ENCODE measurements around the gene DENND1B. TPM values are rescaled to one million over a fixed set of nuclear protein-coding genes. Genes with fewer than 3 reads are reported as not detected.

Gene DENND1B
- polyA plus RNA-seq, 2 of the 4 experiments (the other 2 are of a cell fraction): 2.9 to 10.5 TPM

- Histone ChIP-seq H3K4me2 (no peak overlapping the region), H3K4me3 (no peak overlapping the region), H3K4me1 (peaks cover 21% of the 10 kb centered on the region), H3K27ac (no peak overlapping the region), H3K9me3 (no peaks in the 10 kb centered on the region)
- WGBS (ENCODE audit: missing lambda C conversion rate): 91% methylated on average over 6 of the region's 6 CpGs
- DNase-seq (ENCODE audit: low read depth in 1 of 2, low spot score in 1 of 2) (no peak), FAIRE-seq (no peak), ATAC-seq (no peak)
- CTCF ChIA-PET: no interaction called here
- TF ChIP-seq SREBF2 (IDR thresholded peaks at IDR 0.05): no peak
- no peak for TF ChIP-seq POLR2A (IDR thresholded peaks at IDR 0.05; ENCODE audit: low read length)
- no peak for TF ChIP-seq MAZ (IDR thresholded peaks at IDR 0.05; ENCODE audit: borderline replicate concordance, low read depth, low read length)
- TF ChIP-seq EHF (CRISPR knock-in tag; IDR thresholded peaks at IDR 0.05): no peak
- TF ChIP-seq ZC3H11A (IDR thresholded peaks at IDR 0.05): no peak
- no peak for TF ChIP-seq GATA3 (IDR thresholded peaks at IDR 0.05; ENCODE audit: borderline replicate concordance)
- TF ChIP-seq, protein P1, sequence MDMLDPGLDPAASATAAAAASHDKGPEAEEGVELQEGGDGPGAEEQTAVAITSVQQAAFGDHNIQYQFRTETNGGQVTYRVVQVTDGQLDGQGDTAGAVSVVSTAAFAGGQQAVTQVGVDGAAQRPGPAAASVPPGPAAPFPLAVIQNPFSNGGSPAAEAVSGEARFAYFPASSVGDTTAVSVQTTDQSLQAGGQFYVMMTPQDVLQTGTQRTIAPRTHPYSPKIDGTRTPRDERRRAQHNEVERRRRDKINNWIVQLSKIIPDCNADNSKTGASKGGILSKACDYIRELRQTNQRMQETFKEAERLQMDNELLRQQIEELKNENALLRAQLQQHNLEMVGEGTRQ (IDR thresholded peaks at IDR 0.05): no peak
- no peak for TF ChIP-seq KDM1A (IDR thresholded peaks at IDR 0.05; ENCODE audit: low read depth)
- TF ChIP-seq, protein P2, sequence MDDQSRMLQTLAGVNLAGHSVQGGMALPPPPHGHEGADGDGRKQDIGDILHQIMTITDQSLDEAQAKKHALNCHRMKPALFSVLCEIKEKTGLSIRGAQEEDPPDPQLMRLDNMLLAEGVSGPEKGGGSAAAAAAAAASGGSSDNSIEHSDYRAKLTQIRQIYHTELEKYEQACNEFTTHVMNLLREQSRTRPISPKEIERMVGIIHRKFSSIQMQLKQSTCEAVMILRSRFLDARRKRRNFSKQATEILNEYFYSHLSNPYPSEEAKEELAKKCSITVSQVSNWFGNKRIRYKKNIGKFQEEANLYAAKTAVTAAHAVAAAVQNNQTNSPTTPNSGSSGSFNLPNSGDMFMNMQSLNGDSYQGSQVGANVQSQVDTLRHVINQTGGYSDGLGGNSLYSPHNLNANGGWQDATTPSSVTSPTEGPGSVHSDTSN (IDR thresholded peaks at IDR 0.05): no peak
- TF ChIP-seq TP53 (CRISPR knock-in tag; IDR thresholded peaks at IDR 0.05): no peak
- POLR2A ChIA-PET: no interaction called here
These were observed 3.2 kb downstream of the DENND1B start for GRCh38 chr1:197771904-197772556.

GRCh38 chr1:197771386-197771785 is 3.9 kb downstream of the DENND1B start:
- DNase-seq (ENCODE audit: low read depth in 1 of 2, low spot score in 1 of 2) (no peak), FAIRE-seq (no peak), ATAC-seq (no peak)
- Histone ChIP-seq H3K9me3 (no peaks in the 10 kb centered on the region), H3K27ac (no peak overlapping the region), H3K4me3 (no peak overlapping the region), H3K4me1 (peaks cover 16% of the 10 kb centered on the region), H3K4me2 (no peak overlapping the region)
- no peak for TF ChIP-seq EHF (CRISPR knock-in tag; IDR thresholded peaks at IDR 0.05)
- TF ChIP-seq RCOR1 (IDR thresholded peaks at IDR 0.05; ENCODE audit: low read depth, low read length): no peak
- TF ChIP-seq, protein P3, sequence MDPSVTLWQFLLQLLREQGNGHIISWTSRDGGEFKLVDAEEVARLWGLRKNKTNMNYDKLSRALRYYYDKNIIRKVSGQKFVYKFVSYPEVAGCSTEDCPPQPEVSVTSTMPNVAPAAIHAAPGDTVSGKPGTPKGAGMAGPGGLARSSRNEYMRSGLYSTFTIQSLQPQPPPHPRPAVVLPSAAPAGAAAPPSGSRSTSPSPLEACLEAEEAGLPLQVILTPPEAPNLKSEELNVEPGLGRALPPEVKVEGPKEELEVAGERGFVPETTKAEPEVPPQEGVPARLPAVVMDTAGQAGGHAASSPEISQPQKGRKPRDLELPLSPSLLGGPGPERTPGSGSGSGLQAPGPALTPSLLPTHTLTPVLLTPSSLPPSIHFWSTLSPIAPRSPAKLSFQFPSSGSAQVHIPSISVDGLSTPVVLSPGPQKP (IDR thresholded peaks at IDR 0.05; ENCODE audit: low read depth, low read length): no peak
- no peak for TF ChIP-seq FOSL2 (IDR thresholded peaks at IDR 0.05)
- TF ChIP-seq FOSL2 (CRISPR knock-in tag; IDR thresholded peaks at IDR 0.05): no peak
- WGBS (ENCODE audit: missing lambda C conversion rate): 95% methylated on average over 2 of the region's 2 CpGs
- CTCF ChIA-PET: interaction anchor here (0.6 kb wide), 1 partner anchor 9 kb away, joined by 3 read pairs; no protein-coding TSS in a partner anchor
- POLR2A ChIA-PET: no interaction called here

GRCh38 chr1:197770243-197770642 is 5.0 kb downstream of the DENND1B start:
- no peak for FAIRE-seq

GRCh38 chr1:197769287-197769686 is 6.0 kb downstream of the DENND1B start:
- no peaks in the 10 kb centered on the region for H3K9me3 ChIP-seq
- no peak for TF ChIP-seq MAFK (IDR thresholded peaks at IDR 0.05; ENCODE audit: partially characterized antibody)
- TF ChIP-seq E2F6 (IDR thresholded peaks at IDR 0.05; ENCODE audit: borderline replicate concordance, low read depth): no peak
- TF ChIP-seq CBX8 (IDR thresholded peaks at IDR 0.05): no peak
- TF ChIP-seq HOXB13 (CRISPR knock-in tag; IDR thresholded peaks at IDR 0.05; ENCODE audit: low read depth): no peak
- 90% methylated on average over 4 of the region's 4 CpGs for WGBS (ENCODE audit: missing lambda C conversion rate)
- H3K4me1 ChIP-seq: peaks cover 8% of the 10 kb centered on the region; the same call in 2 of the 3 replicates
- ChIA-PET POLR2A (no interaction called here), CTCF (interaction anchor here (1.5 kb wide), 1 partner anchor 99 kb away, joined by 5 read pairs; no protein-coding TSS in a partner anchor)
- no peak overlapping the region for H3K27ac ChIP-seq
- FAIRE-seq: no peak
- ATAC-seq: no peak
- H3K4me2 ChIP-seq: no peak overlapping the region
- no peak overlapping the region for H3K4me3 ChIP-seq
- DNase-seq (ENCODE audit: low read depth in 1 of 2, low spot score in 1 of 2): no peak

More at GRCh38 chr1:197770243-197770642, 5.0 kb downstream of the DENND1B start:
- ChIA-PET CTCF (no interaction called here), POLR2A (no interaction called here)
- Histone ChIP-seq H3K27ac (no peak overlapping the region), H3K4me1 (peaks cover 8% of the 10 kb centered on the region; the same call in 2 of the 3 replicates), H3K4me3 (no peak overlapping the region), H3K9me3 (no peaks in the 10 kb centered on the region), H3K4me2 (no peak overlapping the region)
- no peak for DNase-seq (ENCODE audit: low read depth in 1 of 2, low spot score in 1 of 2)
- no peak for ATAC-seq
- no peak for TF ChIP-seq RFX5 (IDR thresholded peaks at IDR 0.05)

Data from A549 (cell line).